ENCODE measurements around the gene PNMA6E.

Gene PNMA6E

GRCh38 chrX:153349952-153350351, 51.2 kb downstream of the PNMA6E start:
- DNase-seq (ENCODE audit: low read depth): no peak

- no peak for DNase-seq (ENCODE audit: low read depth)
Observed at GRCh38 chrX:153348421-153348820, 52.7 kb downstream of the PNMA6E start.

GRCh38 chrX:153347530-153347929, 53.6 kb downstream of the PNMA6E start:
- no peak for DNase-seq (ENCODE audit: low read depth)

Measured in amniotic epithelial cell (primary cell).